ENCODE data around the gene CSRNP3. TPM values are rescaled to one million over a fixed set of nuclear protein-coding genes. Genes with fewer than 3 reads are reported as not detected.

Gene CSRNP3
- total RNA-seq, 1 experiment from 2014 or later = not detected

DNA sequence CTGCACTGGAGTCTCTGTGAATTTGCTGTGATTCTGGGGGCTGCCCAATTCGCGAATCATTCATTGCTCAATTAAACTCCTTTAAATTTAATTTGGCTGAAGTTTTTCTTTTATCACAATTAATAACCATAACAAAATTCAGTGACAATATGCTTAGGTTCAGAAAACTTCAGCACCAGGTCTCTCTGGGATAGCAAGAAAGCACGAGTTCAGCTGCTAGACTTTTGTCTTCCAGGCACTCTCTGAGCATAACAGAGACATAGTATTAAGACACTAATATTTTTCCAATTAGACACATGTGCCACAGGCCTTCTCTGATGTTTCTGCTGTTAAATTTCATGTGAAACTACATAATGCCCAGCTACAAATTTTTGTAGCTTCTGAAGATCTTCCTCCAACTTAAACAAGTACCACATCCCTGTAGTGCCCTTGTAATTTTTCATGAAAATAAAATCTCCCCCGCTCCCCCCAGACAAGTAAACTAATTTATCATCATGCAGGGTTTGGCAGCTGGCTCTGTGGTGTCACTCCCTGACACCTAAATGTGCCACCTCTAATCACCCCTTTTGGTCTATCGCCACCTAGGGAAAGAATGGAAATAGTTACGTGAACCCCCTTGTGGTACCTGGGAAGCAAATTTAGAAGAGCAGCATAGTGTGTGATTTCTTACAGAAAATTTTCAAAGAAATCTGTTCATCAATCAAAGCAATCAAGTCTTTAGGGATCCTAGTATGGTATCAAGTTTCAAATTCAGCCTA, 94.1 kb downstream of the CSRNP3 start:
- ATAC-seq = no peak
- BruUV-seq (replicated peaks) = no TSS peak

DNA sequence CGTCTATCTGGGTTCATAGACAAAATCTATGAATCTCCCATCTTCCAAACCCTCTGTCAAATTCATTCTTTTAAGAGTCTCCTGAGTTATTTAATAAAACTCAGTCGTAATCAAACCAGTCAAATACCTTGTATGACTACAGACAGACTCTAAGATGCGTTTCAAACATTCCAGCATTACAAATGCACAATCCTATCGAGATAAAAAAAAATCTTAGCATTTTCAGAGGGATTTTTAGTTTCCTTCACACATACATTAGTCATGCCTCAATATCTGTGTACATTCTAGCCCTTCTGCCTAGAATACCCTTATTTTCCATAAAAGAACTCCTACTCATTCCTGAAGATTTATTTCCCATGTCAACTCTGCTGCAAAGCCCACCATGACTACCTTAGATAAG, 96.5 kb downstream of the CSRNP3 start:
- in situ Hi-C loops (cut with HindIII; ENCODE audit: low pct_unique_long_range_greater_than_20kb, low sequenced_read_pairs) = no loop called here
- Histone ChIP-seq H3K27me3 (ENCODE audit: control insufficient read depth, insufficient read depth, low read length) (no peaks in the 10 kb centered on the region), H3K27ac (ENCODE audit: low read length) (no peak overlapping the region), H3K4me1 (ENCODE audit: control insufficient read depth, insufficient read depth, low read length) (no peaks in the 10 kb centered on the region), H3K9me3 (ENCODE audit: control insufficient read depth, insufficient read depth, low read depth, low read length) (no peaks in the 10 kb centered on the region), H3K36me3 (ENCODE audit: control insufficient read depth, insufficient read depth, low read length) (no peaks in the 10 kb centered on the region), H3K4me3 (ENCODE audit: low read depth in 2 of 2, low read length in 2 of 2) (no peak overlapping the region)
- ChIA-PET POLR2A (no interaction called here), CTCF (no interaction called here)
- TF ChIP-seq REST (IDR thresholded peaks at IDR 0.05; ENCODE audit: insufficient read depth in 1 of 2, low read depth in 2 of 2, low read length in 1 of 2) = no peak
- no peak for TF ChIP-seq POLR2AphosphoS5 (IDR thresholded peaks at IDR 0.05; ENCODE audit: low read depth, low read length)
- TF ChIP-seq TCF7L2 (IDR thresholded peaks at IDR 0.05; ENCODE audit: low read depth, low read length) = no peak
- no peak for TF ChIP-seq SIN3A (IDR thresholded peaks at IDR 0.05; ENCODE audit: borderline replicate concordance, insufficient read depth, low read depth, low read length)
- TF ChIP-seq, protein P1, sequence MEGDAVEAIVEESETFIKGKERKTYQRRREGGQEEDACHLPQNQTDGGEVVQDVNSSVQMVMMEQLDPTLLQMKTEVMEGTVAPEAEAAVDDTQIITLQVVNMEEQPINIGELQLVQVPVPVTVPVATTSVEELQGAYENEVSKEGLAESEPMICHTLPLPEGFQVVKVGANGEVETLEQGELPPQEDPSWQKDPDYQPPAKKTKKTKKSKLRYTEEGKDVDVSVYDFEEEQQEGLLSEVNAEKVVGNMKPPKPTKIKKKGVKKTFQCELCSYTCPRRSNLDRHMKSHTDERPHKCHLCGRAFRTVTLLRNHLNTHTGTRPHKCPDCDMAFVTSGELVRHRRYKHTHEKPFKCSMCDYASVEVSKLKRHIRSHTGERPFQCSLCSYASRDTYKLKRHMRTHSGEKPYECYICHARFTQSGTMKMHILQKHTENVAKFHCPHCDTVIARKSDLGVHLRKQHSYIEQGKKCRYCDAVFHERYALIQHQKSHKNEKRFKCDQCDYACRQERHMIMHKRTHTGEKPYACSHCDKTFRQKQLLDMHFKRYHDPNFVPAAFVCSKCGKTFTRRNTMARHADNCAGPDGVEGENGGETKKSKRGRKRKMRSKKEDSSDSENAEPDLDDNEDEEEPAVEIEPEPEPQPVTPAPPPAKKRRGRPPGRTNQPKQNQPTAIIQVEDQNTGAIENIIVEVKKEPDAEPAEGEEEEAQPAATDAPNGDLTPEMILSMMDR (IDR thresholded peaks at IDR 0.05) = no peak
- intact Hi-C loops (cut with micrococcal nuclease; ENCODE audit: unreplicated experiment) = no loop called here
- DNase-seq (ENCODE audit: low read depth, low spot score) = no peak
- no TSS peak for BruUV-seq (replicated peaks)
- no peak for ATAC-seq

More for the DNA sequence above, 94.1 kb downstream of the CSRNP3 start:
- Histone ChIP-seq H3K27ac (ENCODE audit: low read length) (no peak overlapping the region), H3K27me3 (ENCODE audit: control insufficient read depth, insufficient read depth, low read length) (no peaks in the 10 kb centered on the region), H3K4me1 (ENCODE audit: control insufficient read depth, insufficient read depth, low read length) (no peaks in the 10 kb centered on the region), H3K4me3 (ENCODE audit: low read depth in 2 of 2, low read length in 2 of 2) (no peak overlapping the region), H3K36me3 (ENCODE audit: control insufficient read depth, insufficient read depth, low read length) (no peaks in the 10 kb centered on the region), H3K9me3 (ENCODE audit: control insufficient read depth, insufficient read depth, low read depth, low read length) (no peaks in the 10 kb centered on the region)
- CTCF ChIA-PET = no interaction called here
- POLR2A ChIA-PET = no interaction called here
- intact Hi-C loops (cut with micrococcal nuclease; ENCODE audit: unreplicated experiment) = no loop called here
- no peak for DNase-seq (ENCODE audit: low read depth, low spot score)
- in situ Hi-C loops (cut with HindIII; ENCODE audit: low pct_unique_long_range_greater_than_20kb, low sequenced_read_pairs) = no loop called here
- TF ChIP-seq REST (IDR thresholded peaks at IDR 0.05; ENCODE audit: insufficient read depth in 1 of 2, low read depth in 2 of 2, low read length in 1 of 2) = no peak
- TF ChIP-seq SIN3A (IDR thresholded peaks at IDR 0.05; ENCODE audit: borderline replicate concordance, insufficient read depth, low read depth, low read length) = no peak
- TF ChIP-seq TCF7L2 (IDR thresholded peaks at IDR 0.05; ENCODE audit: low read depth, low read length) = no peak
- TF ChIP-seq, protein P1 (IDR thresholded peaks at IDR 0.05) = peak; percentile 21; the same call in 1 of the 2 replicates

All from Panc1 (cell line).